ENCODE measurements around the gene GRIK1. TPM values are rescaled to one million over a fixed set of nuclear protein-coding genes. Genes with fewer than 3 reads are reported as not detected.

Gene GRIK1
- total RNA-seq, 4 donors from 2014 or later, result 0.13 to 0.97 (median 0.38) TPM

GRCh38 chr21:29920938-29921337 is 18.9 kb downstream of the GRIK1 start:
- H3K27me3 ChIP-seq, result no peaks in the 10 kb centered on the region
- TF ChIP-seq CTCF (IDR thresholded peaks at IDR 0.05), result no peak
- TF ChIP-seq POLR2A (IDR thresholded peaks at IDR 0.05), result no peak
- TF ChIP-seq EP300 (IDR thresholded peaks at IDR 0.05), result no peak
- no peak for TF ChIP-seq POLR2AphosphoS5 (IDR thresholded peaks at IDR 0.05)
- DNase-seq (ENCODE audit: low spot score in 2 of 2), result no peak
- H3K4me3 ChIP-seq, result no peak overlapping the region
- H3K36me3 ChIP-seq, result no peaks in the 10 kb centered on the region
- no peaks in the 10 kb centered on the region for H3K9me3 ChIP-seq
- H3K27ac ChIP-seq, result no peak overlapping the region
- H3K4me1 ChIP-seq, result no peaks in the 10 kb centered on the region
- WGBS, result 90% methylated on average over 1 of the region's 1 CpG

GRCh38 chr21:29914326-29914725 is 25.5 kb downstream of the GRIK1 start:
- no peaks in the 10 kb centered on the region for H3K4me1 ChIP-seq
- no peak overlapping the region for H3K27ac ChIP-seq
- DNase-seq (ENCODE audit: low spot score in 2 of 2), result no peak
- H3K9me3 ChIP-seq, result no peaks in the 10 kb centered on the region
- WGBS, result 87% methylated on average over 2 of the region's 2 CpGs
- H3K4me3 ChIP-seq, result no peak overlapping the region
- TF ChIP-seq CTCF (IDR thresholded peaks at IDR 0.05), result no peak
- TF ChIP-seq POLR2AphosphoS5 (IDR thresholded peaks at IDR 0.05), result no peak
- no peak for TF ChIP-seq EP300 (IDR thresholded peaks at IDR 0.05)
- TF ChIP-seq POLR2A (IDR thresholded peaks at IDR 0.05), result no peak
- H3K36me3 ChIP-seq, result no peaks in the 10 kb centered on the region
- no peaks in the 10 kb centered on the region for H3K27me3 ChIP-seq

GRCh38 chr21:29909571-29909970 is 30.2 kb downstream of the GRIK1 start:
- H3K4me1 ChIP-seq, result no peaks in the 10 kb centered on the region
- 89% methylated on average over 4 of the region's 4 CpGs for WGBS
- H3K36me3 ChIP-seq, result no peaks in the 10 kb centered on the region
- H3K27me3 ChIP-seq, result no peaks in the 10 kb centered on the region
- no peaks in the 10 kb centered on the region for H3K9me3 ChIP-seq
- TF ChIP-seq EP300 (IDR thresholded peaks at IDR 0.05) (no peak), POLR2AphosphoS5 (IDR thresholded peaks at IDR 0.05) (no peak), POLR2A (IDR thresholded peaks at IDR 0.05) (no peak), CTCF (IDR thresholded peaks at IDR 0.05) (no peak)
- no peak for DNase-seq (ENCODE audit: low spot score in 2 of 2)
- no peak overlapping the region for H3K4me3 ChIP-seq
- H3K27ac ChIP-seq, result no peak overlapping the region

- no peaks in the 10 kb centered on the region for H3K36me3 ChIP-seq
- H3K4me3 ChIP-seq, result no peak overlapping the region
- 75% methylated on average over 11 of the region's 11 CpGs for WGBS
- H3K27me3 ChIP-seq, result no peaks in the 10 kb centered on the region
- no peak overlapping the region for H3K27ac ChIP-seq
- no peak for TF ChIP-seq POLR2AphosphoS5 (IDR thresholded peaks at IDR 0.05)
- no peak for TF ChIP-seq CTCF (IDR thresholded peaks at IDR 0.05)
- no peak for TF ChIP-seq EP300 (IDR thresholded peaks at IDR 0.05)
- TF ChIP-seq POLR2A (IDR thresholded peaks at IDR 0.05), result no peak
- peaks cover 3% of the 10 kb centered on the region for H3K9me3 ChIP-seq
- no peaks in the 10 kb centered on the region for H3K4me1 ChIP-seq
- DNase-seq (ENCODE audit: low spot score in 2 of 2), result no peak
Observed at GRCh38 chr21:29904359-29905282, 35.2 kb downstream of the GRIK1 start.

GRCh38 chr21:29896884-29897283 is 42.9 kb downstream of the GRIK1 start:
- 69% methylated on average over 3 of the region's 3 CpGs for WGBS
- Histone ChIP-seq H3K9me3 (no peaks in the 10 kb centered on the region), H3K27me3 (no peaks in the 10 kb centered on the region), H3K27ac (no peak overlapping the region), H3K36me3 (no peaks in the 10 kb centered on the region), H3K4me1 (no peaks in the 10 kb centered on the region), H3K4me3 (no peak overlapping the region)
- DNase-seq (ENCODE audit: low spot score in 2 of 2), result no peak
- TF ChIP-seq CTCF (IDR thresholded peaks at IDR 0.05) (no peak), POLR2A (IDR thresholded peaks at IDR 0.05) (no peak), POLR2AphosphoS5 (IDR thresholded peaks at IDR 0.05) (no peak), EP300 (IDR thresholded peaks at IDR 0.05) (no peak)

Data from suprapubic skin (tissue), 4 donors.